Left lobe of liver (tissue), 2 donors: ENCODE results near the gene CROCC2. TPM values are rescaled to one million over a fixed set of nuclear protein-coding genes. Genes with fewer than 3 reads are reported as not detected.

ENCODE experiments used
- ATAC-seq: fragments of 200-7000 bp; cut with Tn5 transposase; one replicate; pipeline ENCODE4 v1.9.1; 2020; ENCODE audit warnings: mild to moderate bottlenecking, moderate library complexity
- DNase-seq: peaks from one replicate; pipeline ENCODE4 v3.0.0-alpha.2; 2020; ENCODE audit warnings: low spot score
- total RNA-seq: library from RNA; stranded (reverse); gene quantifications from one replicate; pipeline ENCODE4 v1.2.1, GENCODE V29; 2021
- donor health status: DM: no; HTN: no; CAD: no; lungs with moderate emphysema.
- donor health status: DM: no; HTN: yes; CAD: no.

Gene CROCC2
- total RNA-seq, 1 donor from 2014 or later, result 0.05 TPM

GRCh38 chr2:240982821-240983281 is 76.7 kb downstream of the CROCC2 start:
- DNase-seq (peak; percentile 44), ATAC-seq (no peak)

DNA sequence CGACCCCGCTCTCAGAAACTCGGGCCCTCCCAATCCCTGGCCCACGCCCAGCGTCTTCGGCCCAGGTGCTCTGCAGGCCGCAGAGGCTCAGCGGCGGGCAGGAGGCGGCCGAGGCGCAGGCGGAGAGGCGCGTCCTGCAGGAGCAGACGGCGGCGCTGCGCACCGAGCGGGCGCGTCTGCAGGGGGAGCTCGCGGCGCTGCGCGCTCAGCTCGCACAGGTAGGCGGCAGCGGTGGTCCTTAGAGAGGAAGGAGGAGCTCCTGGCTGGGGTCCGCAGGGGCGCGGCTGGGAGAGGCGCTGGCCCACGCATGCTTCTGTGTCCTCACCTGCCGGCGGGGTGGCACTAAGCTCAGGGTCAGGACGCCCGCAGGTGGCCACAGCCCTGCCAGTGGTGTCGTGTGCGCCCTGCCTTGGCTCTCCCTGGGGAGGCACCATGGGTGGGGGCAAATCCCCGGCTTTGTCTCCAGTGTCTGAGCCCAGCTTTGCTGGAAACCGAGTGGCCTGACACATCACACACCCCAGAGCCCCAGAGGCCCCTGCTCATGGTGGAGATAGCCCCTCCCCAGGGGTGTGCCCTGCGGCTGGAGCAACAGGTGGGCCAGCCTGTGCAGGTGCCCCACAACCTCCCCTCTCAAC is 77.3 kb downstream of the CROCC2 start:
- ATAC-seq, result peak; percentile 49
- DNase-seq, result peak; percentile 64

- ATAC-seq, result no peak
- no peak for DNase-seq
These were observed 77.9 kb downstream of the CROCC2 start for GRCh38 chr2:240983996-240984498.

- peak; percentile 42 for ATAC-seq
- peak; percentile 84 for DNase-seq
These were observed 80.0 kb downstream of the CROCC2 start for GRCh38 chr2:240985881-240986786.

DNA sequence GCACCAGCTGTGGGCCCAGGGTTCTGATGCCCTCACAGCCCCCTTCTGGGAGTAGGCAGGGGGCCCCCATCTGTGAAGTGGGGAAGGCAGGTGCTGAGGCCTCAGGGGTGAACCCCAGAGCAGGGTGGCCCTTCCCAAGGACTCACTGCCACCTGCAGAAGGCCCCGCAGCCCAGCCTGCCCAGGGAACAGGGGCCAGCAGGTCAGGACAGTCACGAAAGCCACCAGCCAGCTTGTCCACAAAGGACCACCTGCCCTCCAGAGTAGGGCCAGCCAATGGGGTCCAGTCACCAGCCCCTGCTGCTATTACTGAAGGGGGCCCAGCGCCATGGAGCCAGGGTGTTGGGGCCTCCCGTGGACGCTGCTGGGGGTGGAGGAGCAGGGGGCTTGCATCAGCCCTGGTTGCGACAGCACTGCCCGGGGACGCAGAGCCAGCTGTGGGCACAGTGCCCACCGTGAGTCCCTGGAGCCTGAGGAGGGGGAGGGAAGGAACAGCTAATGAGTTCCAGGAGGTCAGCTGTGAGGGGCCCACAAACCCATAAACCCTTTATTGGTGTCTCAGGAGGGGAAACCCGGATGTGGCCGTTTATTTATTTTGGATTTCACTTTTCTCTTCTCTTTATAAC is 80.8 kb downstream of the CROCC2 start:
- ATAC-seq (peak; percentile 51), DNase-seq (peak; percentile 87)

- ATAC-seq, result peak; percentile 69
- DNase-seq, result peak; percentile 97
These were observed 81.5 kb downstream of the CROCC2 start for GRCh38 chr2:240987588-240987987.

DNA sequence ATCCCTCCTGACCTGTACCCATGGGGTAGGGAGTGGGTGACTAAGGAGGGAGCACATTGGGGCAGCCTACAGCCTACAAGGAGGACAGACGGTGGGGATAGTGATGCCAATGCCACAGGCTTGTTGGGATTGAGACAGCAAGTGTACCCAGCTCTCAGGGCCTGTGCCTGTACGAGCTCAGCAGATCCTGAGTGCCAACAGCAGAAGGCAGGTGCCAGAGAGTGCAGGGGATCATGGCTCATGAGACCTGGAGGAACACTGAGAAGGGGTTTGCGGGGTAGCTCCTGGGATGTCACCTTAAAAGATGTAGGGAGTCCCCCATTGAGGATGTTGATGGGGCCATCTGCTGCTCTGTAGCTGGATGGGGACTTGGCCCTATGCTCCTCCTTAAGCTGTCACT is 82.0 kb downstream of the CROCC2 start:
- no peak for ATAC-seq
- peak; percentile 48 for DNase-seq

DNA sequence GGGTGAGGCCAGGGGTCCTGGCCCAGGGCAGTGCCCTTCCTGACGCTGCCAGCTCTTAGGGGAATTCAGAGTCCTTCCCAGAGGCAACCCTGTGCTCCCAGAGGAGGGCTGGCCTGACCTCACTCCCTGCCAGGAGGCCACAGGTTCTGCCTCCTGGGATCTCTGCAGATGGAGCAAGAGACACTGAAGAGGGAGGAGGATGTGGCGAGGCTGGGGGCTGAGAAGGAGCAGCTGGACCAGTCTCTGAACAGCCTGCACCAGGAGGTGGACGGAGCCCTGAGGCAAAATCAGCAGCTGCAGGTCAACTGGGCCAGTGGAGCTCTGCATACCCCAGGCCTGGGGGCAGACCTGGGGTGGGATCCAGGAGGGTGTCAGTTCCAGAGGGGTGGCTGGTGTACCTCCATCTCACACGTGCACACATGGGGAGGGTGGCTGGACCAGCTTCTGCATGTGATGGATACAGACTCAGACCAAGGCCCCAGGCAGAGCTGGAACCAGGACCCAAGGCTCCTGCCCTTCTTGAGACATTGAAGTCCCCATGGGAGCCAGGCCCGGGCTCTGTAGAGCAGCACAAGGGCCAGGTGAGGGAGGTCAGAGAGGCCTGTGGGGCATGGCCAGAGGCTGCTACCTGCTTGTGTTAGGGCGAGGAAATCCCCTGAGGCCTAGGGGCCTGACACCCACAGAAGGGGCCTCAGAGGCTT is 82.6 kb downstream of the CROCC2 start:
- DNase-seq (peak; percentile 44), ATAC-seq (no peak)

GRCh38 chr2:240989451-240990265 is 83.5 kb downstream of the CROCC2 start:
- ATAC-seq, result peak; percentile 43

GRCh38 chr2:240990266-240990529 is 84.1 kb downstream of the CROCC2 start:
- DNase-seq (no peak), ATAC-seq (no peak)

More at GRCh38 chr2:240989451-240990265, 83.5 kb downstream of the CROCC2 start:
- peak; percentile 69 for DNase-seq

DNA sequence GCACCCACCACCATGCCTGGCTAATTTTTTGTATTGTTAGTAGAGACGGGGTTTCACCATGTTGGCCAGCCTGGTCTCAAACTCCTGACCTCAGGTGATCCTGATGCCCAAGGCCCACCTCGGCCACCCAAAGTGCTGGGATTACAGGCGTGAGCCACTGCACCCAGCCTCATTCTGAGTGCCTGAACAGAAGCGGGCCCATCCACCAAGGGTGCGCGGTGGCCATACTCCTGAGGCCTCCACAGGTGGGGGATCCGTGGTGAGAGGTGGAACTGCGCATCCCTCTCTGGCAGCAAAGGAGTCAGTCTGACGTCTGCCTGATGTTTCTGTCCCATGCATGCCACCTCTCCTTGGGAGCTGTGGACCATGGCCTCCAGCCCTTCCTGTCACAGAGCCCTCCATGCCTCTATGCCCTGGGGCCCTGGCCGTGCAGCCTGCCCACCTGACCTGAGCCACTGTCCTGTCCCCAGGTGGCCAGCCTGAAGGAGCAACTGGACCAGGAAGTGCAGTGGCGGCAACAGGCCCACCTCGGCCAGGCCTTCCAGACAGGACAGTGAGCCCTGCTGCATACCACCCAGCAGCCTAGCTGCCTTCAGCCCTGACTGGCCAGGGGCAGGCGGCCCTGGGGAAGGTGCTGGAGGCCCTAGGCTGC is 84.7 kb downstream of the CROCC2 start:
- no peak for DNase-seq

DNA sequence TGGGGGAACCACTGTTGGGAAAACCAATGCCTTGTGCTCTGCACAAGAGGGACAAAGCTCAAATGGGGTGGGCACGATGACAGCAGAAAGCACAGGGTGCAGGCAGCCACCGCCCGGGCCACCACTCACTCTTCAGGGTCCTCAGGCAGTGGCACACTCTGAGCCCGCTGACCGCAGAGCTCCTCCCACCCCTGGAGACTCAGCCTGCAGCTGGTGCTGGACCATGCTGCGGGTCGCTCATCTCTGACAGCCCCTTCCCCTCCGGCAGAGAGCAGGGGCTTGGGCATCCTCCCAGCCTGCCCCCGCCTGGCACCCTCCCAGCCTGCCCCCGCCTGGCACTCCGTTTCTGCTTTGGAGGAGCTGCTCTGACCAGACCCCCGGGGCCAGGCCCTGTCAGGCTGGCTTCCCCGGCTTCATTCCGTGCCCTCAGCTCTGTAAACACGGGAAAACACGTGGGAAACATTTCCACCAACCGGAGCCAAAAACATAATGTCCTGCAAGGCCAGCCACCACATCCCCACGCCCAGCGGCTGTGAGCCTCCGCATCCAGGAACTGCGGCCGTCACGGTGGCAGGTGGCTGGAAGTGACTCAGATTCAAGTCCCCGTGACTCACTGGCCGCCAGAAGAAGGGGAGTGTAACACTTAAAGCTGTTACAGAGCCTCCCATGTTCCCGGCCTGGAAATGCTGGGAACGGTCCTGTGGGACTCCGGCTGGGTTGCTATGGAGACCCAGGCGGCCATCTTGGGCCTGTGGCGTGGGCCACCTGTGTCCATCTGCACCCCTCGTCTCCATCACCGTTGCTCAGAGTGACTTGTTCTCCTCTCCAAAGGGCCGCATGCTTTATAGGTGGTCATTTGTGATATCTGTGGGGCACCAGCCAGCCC is 85.5 kb downstream of the CROCC2 start:
- ATAC-seq (peak; percentile 1), DNase-seq (peak; percentile 65)

More for the DNA sequence above, 84.7 kb downstream of the CROCC2 start:
- ATAC-seq, result no peak

DNA sequence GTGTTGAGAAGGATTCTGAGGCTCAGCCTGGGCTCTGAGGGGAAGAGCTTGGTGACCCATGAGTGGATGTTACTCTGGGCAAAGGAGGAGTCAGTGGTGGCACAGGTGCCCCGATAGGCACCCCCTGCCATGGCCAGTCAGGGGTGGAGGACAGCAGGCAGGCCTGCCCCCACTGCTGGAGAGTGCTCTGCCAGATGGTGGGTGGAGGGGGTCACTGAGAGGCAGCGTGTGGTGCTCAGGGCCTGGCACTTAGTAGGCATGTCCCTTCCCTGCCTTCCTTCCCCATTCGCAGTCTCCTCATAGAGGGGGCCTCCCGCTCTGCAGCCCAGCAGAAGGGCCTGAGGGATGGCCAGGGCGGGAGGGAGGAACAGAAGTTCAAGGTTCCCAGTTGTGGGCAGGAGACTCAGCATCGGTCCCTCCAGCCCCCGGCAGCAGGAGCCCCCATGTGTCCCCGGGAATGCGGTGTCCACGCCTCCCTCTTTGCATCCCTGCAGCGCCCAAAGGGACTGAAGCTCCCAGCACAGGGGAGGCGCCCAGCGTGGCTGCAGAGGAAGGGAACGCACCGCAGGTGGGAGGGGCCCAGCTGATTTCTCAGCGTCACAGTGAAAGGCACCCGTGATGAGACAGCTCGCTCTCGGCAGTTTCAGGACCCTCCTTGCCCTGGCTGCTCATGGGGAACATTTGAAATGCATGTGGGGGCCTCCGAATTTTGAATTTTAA is 86.6 kb downstream of the CROCC2 start:
- ATAC-seq (no peak), DNase-seq (no peak)

- ATAC-seq (no peak), DNase-seq (no peak)
These were observed 87.5 kb downstream of the CROCC2 start for GRCh38 chr2:240993446-240994170.

- no peak for DNase-seq
- ATAC-seq, result no peak
These were observed 88.2 kb downstream of the CROCC2 start for GRCh38 chr2:240994171-240994896.
